Measurements from ENCODE around the gene TIMM44. TPM values are rescaled to one million over a fixed set of nuclear protein-coding genes. Genes with fewer than 3 reads are reported as not detected.

Gene TIMM44
- total RNA-seq, 3 donors from 2014 or later, result 180 to 193 (median 190) TPM

- Mint-ChIP-seq H3K4me3 (no peak overlapping the region), H3K36me3 (ENCODE audit: insufficient read depth) (peaks cover 14% of the 10 kb centered on the region), H3K4me1 (ENCODE audit: low read depth) (peaks cover 14% of the 10 kb centered on the region), H3K27me3 (ENCODE audit: low read depth) (peaks cover 30% of the 10 kb centered on the region), H3K9me3 (no peaks in the 10 kb centered on the region)
- DNase-seq, result no peak
- no peak for ATAC-seq
These were observed 29.8 kb downstream of the TIMM44 start for GRCh38 chr19:7913652-7914051.

- no peak overlapping the region for H3K4me3 Mint-ChIP-seq
- no peaks in the 10 kb centered on the region for H3K9me3 Mint-ChIP-seq
- DNase-seq (no peak), ATAC-seq (no peak)
- H3K27me3 Mint-ChIP-seq (ENCODE audit: low read depth), result peaks cover 24% of the 10 kb centered on the region
- H3K36me3 Mint-ChIP-seq (ENCODE audit: insufficient read depth), result peaks cover 14% of the 10 kb centered on the region
- peaks cover 13% of the 10 kb centered on the region for H3K4me1 Mint-ChIP-seq (ENCODE audit: low read depth)
These were observed 30.5 kb downstream of the TIMM44 start for GRCh38 chr19:7912697-7913564.

DNA sequence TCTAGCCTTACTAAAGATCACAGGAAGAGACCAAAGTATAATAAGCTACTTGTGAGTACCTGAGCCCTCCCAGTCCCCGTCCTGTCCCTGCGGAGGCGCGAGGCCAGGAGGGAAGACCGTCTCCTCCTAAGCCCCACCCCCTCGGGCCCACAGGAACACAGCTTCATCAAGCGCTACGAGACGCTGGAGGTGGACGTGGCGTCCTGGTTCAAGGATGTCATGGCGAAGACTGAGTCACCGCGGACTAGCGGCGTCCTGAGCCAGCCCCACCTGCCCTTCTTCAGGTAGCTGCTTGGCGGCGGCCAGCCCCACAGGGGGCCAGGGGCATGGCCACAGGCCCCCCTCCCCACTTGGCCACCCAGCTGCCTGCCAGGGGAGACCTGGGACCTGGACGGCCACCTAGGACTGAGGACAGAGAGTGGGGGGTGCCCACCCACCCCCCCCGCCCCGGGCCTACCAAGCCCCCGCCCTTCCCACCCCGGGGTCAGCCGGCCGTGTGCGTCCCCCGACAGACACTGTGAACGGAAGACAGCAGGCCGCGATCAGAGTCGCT lies 31.2 kb downstream of the TIMM44 start:
- no peak for DNase-seq
- Mint-ChIP-seq H3K9me3 (no peaks in the 10 kb centered on the region), H3K27me3 (ENCODE audit: low read depth) (peaks cover 22% of the 10 kb centered on the region), H3K4me3 (no peak overlapping the region), H3K4me1 (ENCODE audit: low read depth) (peaks cover 15% of the 10 kb centered on the region), H3K36me3 (ENCODE audit: insufficient read depth) (peaks cover 14% of the 10 kb centered on the region)
- ATAC-seq, result no peak

- no peak overlapping the region for H3K4me3 Mint-ChIP-seq
- no peaks in the 10 kb centered on the region for H3K9me3 Mint-ChIP-seq
- DNase-seq, result no peak
- peaks cover 18% of the 10 kb centered on the region for H3K27me3 Mint-ChIP-seq (ENCODE audit: low read depth)
- H3K4me1 Mint-ChIP-seq (ENCODE audit: low read depth), result peaks cover 11% of the 10 kb centered on the region
- H3K36me3 Mint-ChIP-seq (ENCODE audit: insufficient read depth), result peaks cover 14% of the 10 kb centered on the region
- ATAC-seq, result no peak
These were observed 31.8 kb downstream of the TIMM44 start for GRCh38 chr19:7911508-7912143.

GRCh38 chr19:7910321-7911161 lies 32.9 kb downstream of the TIMM44 start:
- no peak for DNase-seq
- no peaks in the 10 kb centered on the region for H3K9me3 Mint-ChIP-seq
- ATAC-seq, result no peak
- peaks cover 13% of the 10 kb centered on the region for H3K27me3 Mint-ChIP-seq (ENCODE audit: low read depth)
- H3K4me1 Mint-ChIP-seq (ENCODE audit: low read depth), result peaks cover 9% of the 10 kb centered on the region
- peaks cover 14% of the 10 kb centered on the region for H3K36me3 Mint-ChIP-seq (ENCODE audit: insufficient read depth)
- no peak overlapping the region for H3K4me3 Mint-ChIP-seq

- Mint-ChIP-seq H3K9me3 (no peaks in the 10 kb centered on the region), H3K36me3 (ENCODE audit: insufficient read depth) (peaks cover 16% of the 10 kb centered on the region), H3K27me3 (ENCODE audit: low read depth) (peaks cover 3% of the 10 kb centered on the region), H3K4me3 (no peak overlapping the region), H3K4me1 (ENCODE audit: low read depth) (peaks cover 14% of the 10 kb centered on the region)
- DNase-seq (no peak), ATAC-seq (no peak)
These were observed 33.9 kb downstream of the TIMM44 start for GRCh38 chr19:7909471-7910067.

DNA sequence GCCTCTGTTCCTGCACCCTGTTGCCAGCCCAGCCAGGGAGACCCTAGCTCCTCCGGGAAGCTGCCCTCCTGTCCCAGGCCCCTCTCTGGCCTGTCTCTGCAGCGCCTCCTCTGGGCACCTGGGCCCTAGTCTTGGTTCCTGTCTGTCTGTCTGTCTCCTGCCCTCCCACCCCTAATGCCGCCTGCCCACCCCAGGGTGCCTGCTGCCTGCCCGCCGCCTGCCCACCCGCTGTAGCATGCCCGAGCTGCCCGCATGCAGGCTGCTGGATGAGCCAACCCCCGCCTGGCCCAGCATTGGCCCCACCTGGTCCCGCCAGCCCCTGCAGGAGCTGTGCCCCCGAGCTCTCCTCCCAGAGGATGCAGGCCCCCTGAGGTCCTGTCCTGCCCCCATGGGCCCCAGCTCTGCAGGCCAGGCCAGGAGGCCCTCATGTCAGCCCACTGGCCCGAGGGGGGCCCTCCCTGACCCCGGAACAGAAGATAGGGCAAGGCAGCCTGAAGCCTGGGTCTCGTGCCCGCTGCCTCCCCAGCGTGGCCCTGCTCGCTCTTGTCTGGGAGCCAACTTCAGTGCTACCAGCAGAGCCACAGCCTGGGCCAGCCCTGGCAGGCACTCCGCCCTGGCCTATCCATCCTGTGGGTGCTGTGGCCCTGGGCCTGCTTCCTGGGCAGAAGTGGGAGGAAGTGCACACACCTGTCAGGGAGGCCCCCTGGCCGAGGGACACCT lies 34.6 kb downstream of the TIMM44 start:
- peaks cover 16% of the 10 kb centered on the region for H3K36me3 Mint-ChIP-seq (ENCODE audit: insufficient read depth)
- peaks cover 15% of the 10 kb centered on the region for H3K4me1 Mint-ChIP-seq (ENCODE audit: low read depth)
- no peaks in the 10 kb centered on the region for H3K9me3 Mint-ChIP-seq
- no peak overlapping the region for H3K4me3 Mint-ChIP-seq
- DNase-seq (no peak), ATAC-seq (no peak)
- H3K27me3 Mint-ChIP-seq (ENCODE audit: low read depth), result no peaks in the 10 kb centered on the region

- no peak for ATAC-seq
- no peaks in the 10 kb centered on the region for H3K27me3 Mint-ChIP-seq (ENCODE audit: low read depth)
- no peaks in the 10 kb centered on the region for H3K9me3 Mint-ChIP-seq
- H3K36me3 Mint-ChIP-seq (ENCODE audit: insufficient read depth), result peaks cover 16% of the 10 kb centered on the region
- H3K4me3 Mint-ChIP-seq, result no peak overlapping the region
- no peak for DNase-seq
- peaks cover 15% of the 10 kb centered on the region for H3K4me1 Mint-ChIP-seq (ENCODE audit: low read depth)
These were observed 35.3 kb downstream of the TIMM44 start for GRCh38 chr19:7908078-7908699.

- peaks cover 16% of the 10 kb centered on the region for H3K4me1 Mint-ChIP-seq (ENCODE audit: low read depth)
- peaks cover 13% of the 10 kb centered on the region for H3K36me3 Mint-ChIP-seq (ENCODE audit: insufficient read depth)
- DNase-seq (no peak), ATAC-seq (no peak)
- H3K4me3 Mint-ChIP-seq, result no peak overlapping the region
- H3K27me3 Mint-ChIP-seq (ENCODE audit: low read depth), result no peaks in the 10 kb centered on the region
- H3K9me3 Mint-ChIP-seq, result no peaks in the 10 kb centered on the region
These were observed 35.9 kb downstream of the TIMM44 start for GRCh38 chr19:7907544-7907943.

- Mint-ChIP-seq H3K9me3 (no peaks in the 10 kb centered on the region), H3K27me3 (ENCODE audit: low read depth) (no peaks in the 10 kb centered on the region), H3K36me3 (ENCODE audit: insufficient read depth) (peaks cover 12% of the 10 kb centered on the region), H3K4me1 (ENCODE audit: low read depth) (peaks cover 17% of the 10 kb centered on the region), H3K4me3 (no peak overlapping the region)
- DNase-seq, result no peak
- ATAC-seq, result no peak
These were observed 36.3 kb downstream of the TIMM44 start for GRCh38 chr19:7907122-7907521.

DNA sequence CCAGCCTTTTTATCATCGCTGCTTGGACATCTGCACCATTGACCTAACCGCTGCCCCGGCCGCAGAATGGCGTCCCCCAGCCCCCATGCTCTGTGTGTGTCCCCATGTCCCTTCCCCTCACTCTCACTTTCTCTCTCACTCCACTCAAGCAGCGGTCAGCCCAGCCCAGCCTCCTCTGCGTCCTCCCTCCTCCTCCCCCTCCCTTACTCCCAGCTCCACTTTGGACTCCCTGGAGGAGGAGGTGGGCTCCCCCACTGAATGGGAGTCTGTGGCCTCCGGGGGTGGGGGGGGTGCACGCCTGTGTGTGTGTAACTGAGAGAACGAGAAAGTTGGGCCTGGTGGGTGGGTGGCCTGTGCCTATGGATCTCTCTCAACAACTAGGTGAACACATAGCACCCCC lies 37.6 kb downstream of the TIMM44 start:
- Mint-ChIP-seq H3K9me3 (no peaks in the 10 kb centered on the region), H3K4me1 (ENCODE audit: low read depth) (peaks cover 17% of the 10 kb centered on the region), H3K4me3 (peak overlapping the region; percentile 61), H3K36me3 (ENCODE audit: insufficient read depth) (peaks cover 5% of the 10 kb centered on the region), H3K27me3 (ENCODE audit: low read depth) (no peaks in the 10 kb centered on the region)
- DNase-seq (no peak), ATAC-seq (no peak)

DNA sequence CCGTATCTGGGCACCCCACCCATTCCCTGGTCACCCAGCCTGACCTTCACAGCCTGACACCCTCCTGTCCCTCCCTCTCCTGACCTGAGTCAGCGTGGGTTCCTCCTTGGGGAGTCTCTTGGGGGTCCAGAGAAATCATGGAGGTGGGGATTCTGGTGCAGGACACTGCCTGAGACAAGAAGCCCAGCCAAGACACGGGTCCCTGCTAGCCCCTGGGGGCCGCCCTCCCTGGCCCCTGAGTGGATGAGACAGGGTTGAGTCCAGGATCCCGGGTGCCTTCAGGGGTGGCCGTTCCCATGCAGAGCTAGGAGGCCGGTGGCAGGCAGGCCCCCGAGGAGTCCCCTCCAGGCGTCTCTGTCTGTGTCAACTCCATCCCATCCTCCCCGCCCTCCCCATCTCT lies 38.2 kb downstream of the TIMM44 start:
- no peak for ATAC-seq
- Mint-ChIP-seq H3K4me1 (ENCODE audit: low read depth) (peaks cover 17% of the 10 kb centered on the region), H3K36me3 (ENCODE audit: insufficient read depth) (peaks cover 2% of the 10 kb centered on the region), H3K9me3 (no peaks in the 10 kb centered on the region), H3K27me3 (ENCODE audit: low read depth) (no peaks in the 10 kb centered on the region), H3K4me3 (peak overlapping the region; percentile 88)
- DNase-seq, result no peak

All from activated T-cell treated with anti-CD3 and anti-CD28 coated beads, Interleukin-2, amount 50 U/mL, for 4 hours (primary cell).